ENCODE data around the gene AKAP8. TPM values are rescaled to one million over a fixed set of nuclear protein-coding genes. Genes with fewer than 3 reads are reported as not detected.
A peak's percentile ranks its signal among the peaks of the same experiment; 100 is the strongest.

Gene AKAP8
- total RNA-seq, 4 donors from 2014 or later, result 21.6 to 75.2 (median 47.5) TPM

GRCh38 chr19:15421136-15421695, 41.6 kb upstream of the AKAP8 start:
- H3K27me3 ChIP-seq, result no peaks in the 10 kb centered on the region
- no peak for DNase-seq
- TF ChIP-seq EP300 (IDR thresholded peaks at IDR 0.05; ENCODE audit: low read depth) (no peak), POLR2AphosphoS5 (IDR thresholded peaks at IDR 0.05) (no peak), POLR2A (IDR thresholded peaks at IDR 0.05) (no peak), CTCF (IDR thresholded peaks at IDR 0.05) (no peak)
- H3K27ac ChIP-seq, result peak overlapping the region in 3 of 4 donors; percentile 23 to 35 (median 30)
- no peaks in the 10 kb centered on the region for H3K9me3 ChIP-seq
- H3K36me3 ChIP-seq, result peaks cover 0 to 30% (median 18%) of the 10 kb centered on the region in 4 donors
- no peak overlapping the region for H3K4me3 ChIP-seq
- 81 to 82% methylated on average over 2 to 12 of the region's 12 CpGs for WGBS, 2 donors (ENCODE audit: low coverage in 1 of 2)
- in situ Hi-C loops (cut with MboI; ENCODE audit: low pct_ligation_motif_present in 1 of 4, low pct_unique_long_range_greater_than_20kb in 1 of 4, low sequenced_read_pairs in 3 of 4), result loop anchor here in 2 of 4 donors (10.0 kb wide), 1 partner anchor 134 kb away; no protein-coding TSS in a partner anchor
- peaks cover 12 to 31% (median 20%) of the 10 kb centered on the region in 4 donors for H3K4me1 ChIP-seq
- intact Hi-C loops (cut with DNase I; ENCODE audit: low total_unique reads), result no loop called here

- Histone ChIP-seq H3K4me1 (peaks cover 12 to 43% (median 22%) of the 10 kb centered on the region in 4 donors), H3K27ac (peak overlapping the region; percentile 3 to 86 (median 44))
- TF ChIP-seq POLR2AphosphoS5 (IDR thresholded peaks at IDR 0.05) (no peak), CTCF (IDR thresholded peaks at IDR 0.05) (peak in 1 of 5 experiments; percentile 7), EP300 (IDR thresholded peaks at IDR 0.05; ENCODE audit: low read depth) (no peak)
Measured at GRCh38 chr19:15419413-15420025, 39.9 kb upstream of the AKAP8 start.

GRCh38 chr19:15418579-15419412, 39.2 kb upstream of the AKAP8 start, which contains the start of gene AKAP8L:
Gene AKAP8L, minus strand, starts transcription at chr19:15418988. Its CDS starts 65 bp downstream, at chr19:15418923.
- WGBS, 2 donors (ENCODE audit: low coverage in 1 of 2), result 0% methylated on average over 20 of the region's 61 CpGs; no CpG with 5 or more reads in 1 of the 2 donors
- H3K27me3 ChIP-seq, result no peaks in the 10 kb centered on the region
- no peaks in the 10 kb centered on the region for H3K9me3 ChIP-seq
- TF ChIP-seq EP300 (IDR thresholded peaks at IDR 0.05; ENCODE audit: low read depth), result no peak
- peak; percentile 88 for TF ChIP-seq POLR2A (IDR thresholded peaks at IDR 0.05)
- TF ChIP-seq POLR2AphosphoS5 (IDR thresholded peaks at IDR 0.05), result peak; percentile 86 to 93 (median 92)
- peak; percentile 47 to 89 (median 63) for TF ChIP-seq CTCF (IDR thresholded peaks at IDR 0.05)
- intact Hi-C loops (cut with DNase I; ENCODE audit: low total_unique reads) (no loop called here), in situ Hi-C loops (cut with MboI; ENCODE audit: low pct_ligation_motif_present in 1 of 4, low pct_unique_long_range_greater_than_20kb in 1 of 4, low sequenced_read_pairs in 3 of 4) (loop anchor here in 1 of 4 donors (10.0 kb wide), 1 partner anchor 136 kb away; no protein-coding TSS in a partner anchor)
- peak within 1 kb of the TSS; percentile 86 to 93 (median 91) for H3K27ac ChIP-seq
- H3K4me1 ChIP-seq, result peaks cover 12 to 44% (median 22%) of the 10 kb centered on the region in 4 donors
- H3K4me3 ChIP-seq, result peak within 1 kb of the TSS; percentile 68 to 94 (median 80)
- DNase-seq, result peak; percentile 99
- peaks cover 0 to 13% (median 10%) of the 10 kb centered on the region in 4 donors for H3K36me3 ChIP-seq

More at GRCh38 chr19:15419413-15420025, 39.9 kb upstream of the AKAP8 start:
- 18 to 22% methylated on average over 13 to 16 of the region's 16 CpGs for WGBS, 2 donors (ENCODE audit: low coverage in 1 of 2)
- no peak for DNase-seq
- in situ Hi-C loops (cut with MboI; ENCODE audit: low pct_ligation_motif_present in 1 of 4, low pct_unique_long_range_greater_than_20kb in 1 of 4, low sequenced_read_pairs in 3 of 4) (loop anchor here in 3 of 4 donors (10.0 kb wide), 1 partner anchor 135 kb away; no protein-coding TSS in a partner anchor), intact Hi-C loops (cut with DNase I; ENCODE audit: low total_unique reads) (no loop called here)
- H3K36me3 ChIP-seq, result peaks cover 0 to 21% (median 13%) of the 10 kb centered on the region in 4 donors
- peak overlapping the region; percentile 22 to 94 (median 60) for H3K4me3 ChIP-seq
- H3K27me3 ChIP-seq, result no peaks in the 10 kb centered on the region
- H3K9me3 ChIP-seq, result no peaks in the 10 kb centered on the region
